ENCODE data around the gene KCNK15. TPM values are rescaled to one million over a fixed set of nuclear protein-coding genes. Genes with fewer than 3 reads are reported as not detected.

The KCNK15 gene
- total and polyA plus RNA-seq, 4 donors: 0.08 to 0.11 (median 0.08) TPM; not detected in 1

DNA sequence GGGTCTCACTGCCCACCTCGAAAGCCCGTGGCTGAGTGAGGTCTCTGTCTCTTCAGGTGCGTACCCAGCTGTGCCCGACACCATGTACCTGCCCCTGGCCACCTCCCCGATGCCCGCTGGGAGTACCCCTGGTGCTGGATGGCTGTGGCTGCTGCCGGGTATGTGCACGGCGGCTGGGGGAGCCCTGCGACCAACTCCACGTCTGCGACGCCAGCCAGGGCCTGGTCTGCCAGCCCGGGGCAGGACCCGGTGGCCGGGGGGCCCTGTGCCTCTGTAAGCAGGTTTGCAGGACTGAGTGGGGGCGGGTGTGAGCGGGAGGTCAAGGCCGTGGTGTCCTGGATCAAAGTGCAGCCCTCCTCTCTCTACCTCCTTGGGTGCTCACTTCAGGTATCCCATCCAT is 25.8 kb upstream of the KCNK15 start:
- Histone ChIP-seq H3K4me3 (ENCODE audit: low read depth in 1 of 3, low read length in 3 of 3) (no peak overlapping the region), H3K27ac (ENCODE audit: low read depth in 1 of 2, low read length in 2 of 2) (no peak overlapping the region), H3K9ac (ENCODE audit: low read depth in 1 of 2, low read length in 2 of 2) (no peak overlapping the region), H3K9me3 (ENCODE audit: control insufficient read depth in 4 of 4, low read length in 3 of 4) (no peaks in the 10 kb centered on the region), H3K36me3 (ENCODE audit: control insufficient read depth in 4 of 4, insufficient read depth in 3 of 4, low read depth in 1 of 4, low read length in 3 of 4) (no peaks in the 10 kb centered on the region), H3K27me3 (ENCODE audit: control insufficient read depth in 4 of 4, insufficient read depth in 4 of 4, low read length in 3 of 4) (no peaks in the 10 kb centered on the region), H3K4me1 (ENCODE audit: control insufficient read depth in 4 of 4, insufficient read depth in 4 of 4, low read length in 3 of 4) (peaks cover 0 to 3% (median 0%) of the 10 kb centered on the region in 4 donors)
- 88% methylated on average over 19 of the region's 19 CpGs for WGBS
- DNase-seq (ENCODE audit: low spot score): no peak
- TF ChIP-seq NR2F2 (IDR thresholded peaks at IDR 0.05) (no peak), YY1 (IDR thresholded peaks at IDR 0.05) (no peak), JUND (IDR thresholded peaks at IDR 0.05) (no peak), SP1 (IDR thresholded peaks at IDR 0.05) (no peak), RAD21 (IDR thresholded peaks at IDR 0.05) (no peak), REST (IDR thresholded peaks at IDR 0.05) (no peak)

DNA sequence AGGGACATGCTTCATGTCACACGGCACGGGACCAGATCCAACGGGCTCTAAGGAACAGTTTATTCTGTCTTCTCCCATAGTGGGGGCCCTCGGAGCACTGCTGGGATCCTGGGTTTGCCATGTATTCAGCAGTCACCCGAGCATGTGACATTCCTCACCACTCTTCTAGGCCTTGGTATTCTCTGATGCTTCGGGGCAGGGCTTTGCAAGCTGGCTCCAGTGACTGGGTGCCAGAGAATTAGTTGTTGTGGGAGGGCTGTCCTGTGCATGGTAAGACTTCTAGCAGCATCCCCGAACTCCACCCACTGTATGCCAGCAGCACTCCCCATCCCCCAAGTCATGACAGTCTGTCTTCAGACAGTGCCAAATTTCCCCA is 25.1 kb upstream of the KCNK15 start:
- WGBS: 76% methylated on average over 7 of the region's 7 CpGs
- Histone ChIP-seq H3K4me3 (ENCODE audit: low read depth in 1 of 3, low read length in 3 of 3) (no peak overlapping the region), H3K4me1 (ENCODE audit: control insufficient read depth in 4 of 4, insufficient read depth in 4 of 4, low read length in 3 of 4) (no peaks in the 10 kb centered on the region), H3K36me3 (ENCODE audit: control insufficient read depth in 4 of 4, insufficient read depth in 3 of 4, low read depth in 1 of 4, low read length in 3 of 4) (no peaks in the 10 kb centered on the region), H3K9me3 (ENCODE audit: control insufficient read depth in 4 of 4, low read length in 3 of 4) (no peaks in the 10 kb centered on the region), H3K27me3 (ENCODE audit: control insufficient read depth in 4 of 4, insufficient read depth in 4 of 4, low read length in 3 of 4) (no peaks in the 10 kb centered on the region), H3K27ac (ENCODE audit: low read depth in 1 of 2, low read length in 2 of 2) (no peak overlapping the region), H3K9ac (ENCODE audit: low read depth in 1 of 2, low read length in 2 of 2) (no peak overlapping the region)
- no peak for DNase-seq (ENCODE audit: low spot score)
- TF ChIP-seq, protein P1, sequence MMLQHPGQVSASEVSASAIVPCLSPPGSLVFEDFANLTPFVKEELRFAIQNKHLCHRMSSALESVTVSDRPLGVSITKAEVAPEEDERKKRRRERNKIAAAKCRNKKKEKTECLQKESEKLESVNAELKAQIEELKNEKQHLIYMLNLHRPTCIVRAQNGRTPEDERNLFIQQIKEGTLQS (IDR thresholded peaks at IDR 0.05): no peak

DNA sequence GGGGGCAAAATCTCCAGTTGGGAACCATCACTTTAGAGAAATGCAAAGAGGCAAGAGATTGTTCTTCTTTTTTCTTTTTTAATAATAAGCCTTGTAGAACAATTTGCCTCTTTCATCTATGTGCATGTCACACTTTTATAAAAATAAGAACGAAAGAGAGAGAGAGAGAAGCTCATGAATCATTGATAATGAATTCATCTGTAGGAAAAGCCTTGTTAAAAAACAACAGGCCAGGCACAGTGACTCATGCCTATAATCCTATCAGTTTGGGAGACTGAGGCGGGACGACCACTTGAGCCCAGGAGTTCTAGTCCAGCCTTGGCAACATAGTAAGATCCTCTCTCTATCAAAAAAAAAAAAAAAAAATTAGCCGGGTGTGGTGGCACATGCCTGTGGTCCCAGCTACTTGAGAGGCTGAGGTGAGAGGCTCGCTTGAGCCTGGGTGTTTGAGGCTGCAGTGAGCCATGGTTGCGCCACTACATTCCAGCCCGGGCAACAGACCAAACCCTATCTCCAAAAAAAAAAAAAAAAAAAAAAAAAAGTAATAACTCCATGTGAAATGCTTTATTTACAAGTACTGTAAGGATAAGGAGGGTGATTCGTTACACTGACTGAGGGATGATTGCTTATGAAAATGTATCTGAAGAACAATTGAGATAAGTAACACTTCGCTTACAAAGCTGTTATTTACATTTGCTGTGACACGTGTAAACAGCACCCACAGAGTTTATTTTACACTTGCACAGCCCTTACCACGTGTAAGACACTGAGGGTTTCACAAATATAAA is 24.5 kb upstream of the KCNK15 start:
- Histone ChIP-seq H3K9me3 (ENCODE audit: control insufficient read depth in 4 of 4, low read length in 3 of 4) (no peaks in the 10 kb centered on the region), H3K27ac (ENCODE audit: low read depth in 1 of 2, low read length in 2 of 2) (no peak overlapping the region), H3K4me3 (ENCODE audit: low read depth in 1 of 3, low read length in 3 of 3) (no peak overlapping the region), H3K27me3 (ENCODE audit: control insufficient read depth in 4 of 4, insufficient read depth in 4 of 4, low read length in 3 of 4) (peaks cover 0 to 1% (median 0%) of the 10 kb centered on the region in 4 donors), H3K4me1 (ENCODE audit: control insufficient read depth in 4 of 4, insufficient read depth in 4 of 4, low read length in 3 of 4) (no peaks in the 10 kb centered on the region), H3K9ac (ENCODE audit: low read depth in 1 of 2, low read length in 2 of 2) (no peak overlapping the region), H3K36me3 (ENCODE audit: control insufficient read depth in 4 of 4, insufficient read depth in 3 of 4, low read depth in 1 of 4, low read length in 3 of 4) (no peaks in the 10 kb centered on the region)
- 61% methylated on average over 11 of the region's 11 CpGs for whole genome bisulfite sequencing
- no peak for TF ChIP-seq GABPA (IDR thresholded peaks at IDR 0.05 in 1 of 2, conservative IDR thresholded peaks at IDR 0.05 in 1 of 2)
- no peak for TF ChIP-seq HNF4G (IDR thresholded peaks at IDR 0.05)
- TF ChIP-seq, protein P2, sequence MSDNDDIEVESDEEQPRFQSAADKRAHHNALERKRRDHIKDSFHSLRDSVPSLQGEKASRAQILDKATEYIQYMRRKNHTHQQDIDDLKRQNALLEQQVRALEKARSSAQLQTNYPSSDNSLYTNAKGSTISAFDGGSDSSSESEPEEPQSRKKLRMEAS (IDR thresholded peaks at IDR 0.05): no peak
- no peak for TF ChIP-seq FOXA1 (IDR thresholded peaks at IDR 0.05)
- no peak for TF ChIP-seq RXRA (IDR thresholded peaks at IDR 0.05)
- no peak for TF ChIP-seq FOXA2 (IDR thresholded peaks at IDR 0.05)
- no peak for TF ChIP-seq CTCF (IDR thresholded peaks at IDR 0.05; ENCODE audit: low read depth, low read length, missing input control)
- TF ChIP-seq YY1 (IDR thresholded peaks at IDR 0.05): no peak
- no peak for TF ChIP-seq RAD21 (IDR thresholded peaks at IDR 0.05)
- no peak for TF ChIP-seq JUND (IDR thresholded peaks at IDR 0.05)
- TF ChIP-seq REST (IDR thresholded peaks at IDR 0.05): no peak
- TF ChIP-seq, protein P1 (IDR thresholded peaks at IDR 0.05): no peak
- DNase-seq (ENCODE audit: low spot score): no peak
